HT-29 (cell line): Measurements from ENCODE around the gene RNF144A. TPM values are rescaled to one million over a fixed set of nuclear protein-coding genes. Genes with fewer than 3 reads are reported as not detected.

Source experiments
- DNase-seq: peaks from one replicate; pipeline ENCODE4 v3.0.0-alpha.2; 2015; ENCODE audit warnings: low spot score
- total RNA-seq: library from RNA; depleted of rRNA; stranded (reverse); fragments of >200 nt; shearing (Covaris generic); gene quantifications from 2 replicates; pipeline ENCODE4 v1.2.3, GENCODE V29; 2014

Gene RNF144A
- total RNA-seq, 1 experiment from 2014 or later: 0.10 TPM

GRCh38 chr2:7043690-7044089 is 126.5 kb downstream of the RNF144A start:
- no peak for DNase-seq

GRCh38 chr2:7044253-7045250 is 127.3 kb downstream of the RNF144A start:
- DNase-seq: peak; percentile 67

- DNase-seq: no peak
Measured at GRCh38 chr2:7045601-7046590, 128.7 kb downstream of the RNF144A start.

- no peak for DNase-seq
Measured at GRCh38 chr2:7047661-7048060, 130.4 kb downstream of the RNF144A start.

GRCh38 chr2:7048762-7049294 is 131.6 kb downstream of the RNF144A start:
- DNase-seq: no peak

GRCh38 chr2:7052404-7052803 is 135.2 kb downstream of the RNF144A start:
- DNase-seq: no peak

GRCh38 chr2:7053650-7054265 is 136.5 kb downstream of the RNF144A start:
- no peak for DNase-seq

GRCh38 chr2:7057865-7058400 is 140.7 kb downstream of the RNF144A start:
- DNase-seq: no peak

GRCh38 chr2:7060156-7060555 is 142.9 kb downstream of the RNF144A start:
- no peak for DNase-seq

GRCh38 chr2:7060631-7061449 is 143.6 kb downstream of the RNF144A start:
- no peak for DNase-seq

GRCh38 chr2:7061450-7061789 is 144.2 kb downstream of the RNF144A start:
- DNase-seq: no peak

- DNase-seq: no peak
Measured at GRCh38 chr2:7061921-7062320, 144.7 kb downstream of the RNF144A start.

GRCh38 chr2:7063789-7064188 is 146.6 kb downstream of the RNF144A start:
- DNase-seq: no peak

- DNase-seq: no peak
Measured at GRCh38 chr2:7068457-7068856, 151.2 kb downstream of the RNF144A start.

GRCh38 chr2:7070483-7070882 is 153.3 kb downstream of the RNF144A start:
- DNase-seq: no peak

- DNase-seq: no peak
Measured at GRCh38 chr2:7071154-7071553, 153.9 kb downstream of the RNF144A start.

- DNase-seq: no peak
Measured at GRCh38 chr2:7071916-7072556, 154.8 kb downstream of the RNF144A start.

GRCh38 chr2:7073901-7074300 is 156.7 kb downstream of the RNF144A start:
- DNase-seq: no peak

- DNase-seq: no peak
Measured at GRCh38 chr2:7075834-7076233, 158.6 kb downstream of the RNF144A start.
